Uterus (tissue), 4 donors: ENCODE data around the gene AGXT. TPM values are rescaled to one million over a fixed set of nuclear protein-coding genes. Genes with fewer than 3 reads are reported as not detected.

ENCODE experiments used
- DNase-seq, 2 donors: peaks; one replicate each; pipeline ENCODE4 v3.0.0-alpha.2; 2019 to 2020
- H3K27ac ChIP-seq, 2 donors: fragments of 200-600 bp; sonication (generic); 1 replicate in 1 of 2; 2 replicates in 1 of 2; pipeline ENCODE4 v1.5.1; 2016 to 2018
- H3K27me3 ChIP-seq, 2 donors: fragments of 200-600 bp; sonication (generic); one replicate each; pipeline ENCODE4 v1.5.1; 2018 to 2019; ENCODE audit warnings: control low read depth in 1 of 2
- H3K36me3 ChIP-seq, 2 donors: fragments of 200-600 bp; sonication (generic); one replicate each; pipeline ENCODE4 v1.5.1; 2019; ENCODE audit warnings: control low read depth in 1 of 2
- H3K4me1 ChIP-seq, 2 donors: fragments of 200-600 bp; sonication (generic); one replicate each; pipeline ENCODE4 v1.5.1; 2018 to 2019; ENCODE audit warnings: control low read depth in 1 of 2
- H3K4me3 ChIP-seq, 2 donors: fragments of 200-600 bp; sonication (generic); 1 replicate in 1 of 2; 2 replicates in 1 of 2; pipeline ENCODE4 v1.5.1; 2018 to 2019; ENCODE audit warnings: mild to moderate bottlenecking in 1 of 2
- H3K9me3 ChIP-seq, 2 donors: fragments of 200-600 bp; sonication (generic); one replicate each; pipeline ENCODE4 v1.5.1; 2019; ENCODE audit warnings: control low read depth in 1 of 2
- CTCF ChIP-seq, 4 experiments: fragments of 200-600 bp in 2 of 4; fragments of 450-650 bp in 2 of 4; sonication (generic) in 2 of 4; IDR thresholded peaks; one replicate each; pipeline ENCODE4 v1.5.1; 2016 to 2019; ENCODE audit warnings: antibody characterized with exemption in 4 of 4, mild to moderate bottlenecking in 2 of 4, moderate library complexity in 1 of 4
- POLR2A ChIP-seq, 2 donors: fragments of 450-650 bp; IDR thresholded peaks; one replicate each; pipeline ENCODE4 v1.6.1; 2016; ENCODE audit warnings: antibody characterized with exemption in 2 of 2, mild to moderate bottlenecking in 1 of 2, moderate library complexity in 1 of 2
- intact Hi-C: fragments of 100-400 bp; cut with DNase I; formaldehyde crosslinking; loops from one replicate; pipeline ENCODE4 v1.15.1; 2023; ENCODE audit warnings: low total_unique reads
- total RNA-seq, 4 donors: library from RNA; depleted of rRNA in 3 of 4; stranded (reverse); fragments of >200 nt in 3 of 4; gene quantifications; one replicate each; pipeline versions ENCODE4 v1.1.0 to v1.2.4, GENCODE V29; 2014 to 2023
- donor health status: DM: yes; HTN: yes; CAD: no.

The AGXT gene
- total RNA-seq, 4 donors from 2014 or later, result not detected

- Histone ChIP-seq H3K4me3 (no peak overlapping the region), H3K36me3 (no peaks in the 10 kb centered on the region), H3K9me3 (no peaks in the 10 kb centered on the region), H3K27me3 (no peaks in the 10 kb centered on the region), H3K4me1 (no peaks in the 10 kb centered on the region), H3K27ac (no peak overlapping the region)
- intact Hi-C loops, result no loop called here
- TF ChIP-seq CTCF (IDR thresholded peaks at IDR 0.05), result no peak
- no peak for TF ChIP-seq POLR2A (IDR thresholded peaks at IDR 0.05)
- peak in 1 of 2 donors; percentile 13 for DNase-seq
Observed at GRCh38 chr2:240922245-240922981, 53.8 kb downstream of the AGXT start.

GRCh38 chr2:240922982-240923537, 54.4 kb downstream of the AGXT start:
- H3K27ac ChIP-seq, result no peak overlapping the region
- TF ChIP-seq CTCF (IDR thresholded peaks at IDR 0.05) (no peak), POLR2A (IDR thresholded peaks at IDR 0.05) (no peak)
- peaks cover 0 to under 1% of the 10 kb centered on the region in 2 donors for H3K9me3 ChIP-seq
- no peaks in the 10 kb centered on the region for H3K27me3 ChIP-seq
- no peak overlapping the region for H3K4me3 ChIP-seq
- no peaks in the 10 kb centered on the region for H3K4me1 ChIP-seq
- DNase-seq, result peak; percentile 12
- H3K36me3 ChIP-seq, result no peaks in the 10 kb centered on the region
- intact Hi-C loops, result no loop called here

- TF ChIP-seq POLR2A (IDR thresholded peaks at IDR 0.05), result no peak
- TF ChIP-seq CTCF (IDR thresholded peaks at IDR 0.05), result no peak
- DNase-seq, result peak; percentile 9 to 10
- no peaks in the 10 kb centered on the region for H3K4me1 ChIP-seq
- no peaks in the 10 kb centered on the region for H3K36me3 ChIP-seq
- H3K27me3 ChIP-seq, result no peaks in the 10 kb centered on the region
- no peak overlapping the region for H3K4me3 ChIP-seq
- H3K9me3 ChIP-seq, result peaks cover 0 to 5% of the 10 kb centered on the region in 2 donors
- intact Hi-C loops, result no loop called here
- no peak overlapping the region for H3K27ac ChIP-seq
Observed at GRCh38 chr2:240925191-240925567, 56.6 kb downstream of the AGXT start.

- TF ChIP-seq POLR2A (IDR thresholded peaks at IDR 0.05) (no peak), CTCF (IDR thresholded peaks at IDR 0.05) (no peak)
- DNase-seq, result peak; percentile 7 to 9
- Histone ChIP-seq H3K27ac (no peak overlapping the region), H3K4me3 (no peak overlapping the region), H3K9me3 (peaks cover 0 to 5% of the 10 kb centered on the region in 2 donors), H3K4me1 (no peaks in the 10 kb centered on the region), H3K36me3 (no peaks in the 10 kb centered on the region), H3K27me3 (no peaks in the 10 kb centered on the region)
- intact Hi-C loops, result no loop called here
Observed at GRCh38 chr2:240925568-240926515, 57.2 kb downstream of the AGXT start.
